Calu3 (cell line): Measurements from ENCODE around the gene DLX4. TPM values are rescaled to one million over a fixed set of nuclear protein-coding genes. Genes with fewer than 3 reads are reported as not detected.
A peak's percentile ranks its signal among the peaks of the same experiment; 100 is the strongest.

ENCODE experiments used
- BruUV-seq: library from RNA; stranded (reverse); fragments of 400-500 nt; replicated peaks from 2 replicates; lab custom pipeline; 2021; lab: Mats Ljungman, UMichigan
- CTCF ChIA-PET: fragments of 300-600 bp; sonication (Branson Sonifier 250); formaldehyde crosslinking; loops from one replicate; lab custom pipeline; 2022; ENCODE audit warnings: antibody characterized with exemption; lab: Charles Lee
- DNase-seq: peaks from one replicate; pipeline ENCODE4 v3.0.0; 2022
- H3K27ac Mint-ChIP-seq: one replicate; pipeline ENCODE4 v1.8.0; 2022; ENCODE audit warnings: mixed read lengths; ENCODE audit not compliant: unreplicated experiment
- H3K27me3 Mint-ChIP-seq: one replicate; pipeline ENCODE4 v1.8.0; 2022; ENCODE audit warnings: mixed read lengths; ENCODE audit not compliant: unreplicated experiment
- H3K36me3 Mint-ChIP-seq: one replicate; pipeline ENCODE4 v1.8.0; 2022; ENCODE audit warnings: mild to moderate bottlenecking, moderate library complexity, mixed read lengths; ENCODE audit not compliant: insufficient read depth, unreplicated experiment
- H3K4me1 Mint-ChIP-seq: one replicate; pipeline ENCODE4 v1.8.0; 2022; ENCODE audit warnings: mild to moderate bottlenecking, low read depth, mixed read lengths; ENCODE audit not compliant: unreplicated experiment
- H3K4me3 Mint-ChIP-seq: one replicate; pipeline ENCODE4 v1.8.0; 2022; ENCODE audit warnings: mild to moderate bottlenecking, low read depth, moderate library complexity, mixed read lengths; ENCODE audit not compliant: unreplicated experiment
- H3K9me3 Mint-ChIP-seq: one replicate; pipeline ENCODE4 v1.8.0; 2022; ENCODE audit warnings: low read depth, mixed read lengths; ENCODE audit not compliant: unreplicated experiment
- CTCF ChIP-seq: fragments of 200-600 bp; IDR thresholded peaks from one replicate; pipeline ENCODE4 v1.8.0; 2022; ENCODE audit warnings: antibody characterized with exemption; ENCODE audit not compliant: unreplicated experiment
- intact Hi-C: fragments of 100-400 bp; cut with micrococcal nuclease; formaldehyde crosslinking; loops from one replicate; pipeline ENCODE4 v1.10.0; 2022; ENCODE audit not compliant: unreplicated experiment
- total RNA-seq: library from RNA; stranded (reverse); gene quantifications from 2 replicates; pipeline ENCODE4 v1.2.3, GENCODE V29; 2022

DLX4 gene
- total RNA-seq, 1 experiment from 2014 or later, result 2.5 TPM

GRCh38 chr17:49994085-49995054 is 25.4 kb downstream of the DLX4 start:
- CTCF ChIA-PET, result interaction anchor here (0.5 to 5.9 kb wide), 17 partner anchors 12 to 313 kb away, joined by 3 to 123 read pairs (median 4); no protein-coding TSS in a partner anchor
- TF ChIP-seq CTCF, result no peak
- no peak for DNase-seq
- peaks cover 12% of the 10 kb centered on the region for H3K36me3 Mint-ChIP-seq
- peaks cover 84% of the 10 kb centered on the region for H3K27me3 Mint-ChIP-seq
- BruUV-seq, result no TSS peak
- peaks cover 33% of the 10 kb centered on the region for H3K4me1 Mint-ChIP-seq
- H3K4me3 Mint-ChIP-seq, result peak overlapping the region; percentile 57
- no peaks in the 10 kb centered on the region for H3K9me3 Mint-ChIP-seq
- peak overlapping the region; percentile 2 for H3K27ac Mint-ChIP-seq
- intact Hi-C loops, result loop anchor here (1.0 to 5.0 kb wide), 4 partner anchors 42 to 427 kb away; partner anchors contain the start of gene SLC35B1

GRCh38 chr17:49995055-49995738 is 26.2 kb downstream of the DLX4 start, which contains the start of gene DLX3:
DLX3 (minus strand) TSS chr17:49995224; CDS start chr17:49994998, 226 bp downstream.
- no TSS peak for BruUV-seq

GRCh38 chr17:49996121-49996494 is 27.1 kb downstream of the DLX4 start:
- H3K4me3 Mint-ChIP-seq, result peak overlapping the region; percentile 57
- CTCF ChIA-PET, result interaction anchor here (0.6 to 5.9 kb wide), 20 partner anchors 10 to 290 kb away, joined by 3 to 123 read pairs (median 4); partner anchors contain the start of gene KAT7
- no TSS peak for BruUV-seq

More at GRCh38 chr17:49995055-49995738, 26.2 kb downstream of the DLX4 start, which contains the start of gene DLX3:
- TF ChIP-seq CTCF, result no peak
- intact Hi-C loops, result loop anchor here (1.0 to 5.0 kb wide), 4 partner anchors 43 to 428 kb away; partner anchors contain the start of gene SLC35B1
- CTCF ChIA-PET, result interaction anchor here (0.6 to 5.9 kb wide), 18 partner anchors 11 to 314 kb away, joined by 3 to 123 read pairs (median 4); no protein-coding TSS in a partner anchor
- DNase-seq, result peak; percentile 83
- Mint-ChIP-seq H3K27me3 (peaks cover 84% of the 10 kb centered on the region), H3K4me3 (peak within 1 kb of the TSS; percentile 57), H3K4me1 (peaks cover 33% of the 10 kb centered on the region), H3K9me3 (no peaks in the 10 kb centered on the region), H3K27ac (peak within 1 kb of the TSS; percentile 2), H3K36me3 (peaks cover 12% of the 10 kb centered on the region)

More at GRCh38 chr17:49996121-49996494, 27.1 kb downstream of the DLX4 start:
- Mint-ChIP-seq H3K9me3 (no peaks in the 10 kb centered on the region), H3K27ac (peak overlapping the region; percentile 9), H3K4me1 (peaks cover 33% of the 10 kb centered on the region), H3K36me3 (peaks cover 12% of the 10 kb centered on the region), H3K27me3 (peaks cover 84% of the 10 kb centered on the region)
- intact Hi-C loops, result loop anchor here (5.0 kb wide), 2 partner anchors 289 to 429 kb away; partner anchors contain the start of gene SLC35B1
- no peak for DNase-seq
- no peak for TF ChIP-seq CTCF
